Measurements from ENCODE around the gene ABTB1. TPM values are rescaled to one million over a fixed set of nuclear protein-coding genes. Genes with fewer than 3 reads are reported as not detected.

Gene ABTB1
- total and polyA plus RNA-seq, 2 of the 13 experiments (the other 11 are each of a cell fraction or from before 2014, with no cell fraction given), result 0.42 to 14.5 TPM

DNA sequence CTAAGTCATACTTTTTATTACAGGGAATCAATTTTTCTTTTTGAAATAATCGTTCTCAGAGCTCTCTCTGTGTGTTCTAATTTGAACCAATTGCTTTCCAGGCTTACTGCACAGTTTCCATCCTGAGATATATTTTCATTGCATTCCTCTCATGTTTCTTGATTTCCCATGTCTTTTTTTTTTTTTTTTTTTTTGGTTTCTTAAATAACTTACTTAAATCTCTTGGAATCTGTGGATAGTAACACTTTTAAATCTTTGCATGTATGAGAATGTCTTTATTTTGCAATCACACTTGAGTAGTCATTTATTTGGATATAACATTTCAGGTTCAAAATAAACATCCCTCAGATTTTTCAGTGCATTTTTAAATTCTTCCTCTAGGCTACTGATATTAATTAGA is 14.5 kb upstream of the ABTB1 start:
- ATAC-seq (no peak), FAIRE-seq (no peak), DNase-seq (ENCODE audit: low spot score) (no peak)
- no peak overlapping the region for H2AFZ ChIP-seq (ENCODE audit: low read length)
- POLR2A ChIA-PET, result no interaction called here
- CTCF ChIA-PET (ENCODE audit: low intra/inter-chr PET ratio, low total read pairs), result no interaction called here
- H3K4me1 ChIP-seq (ENCODE audit: insufficient read depth, low read length), result peaks cover 10% of the 10 kb centered on the region; the same call in 1 of the 2 replicates
- no peaks in the 10 kb centered on the region for H3K27me3 ChIP-seq (ENCODE audit: control insufficient read depth in 1 of 2, insufficient read depth in 2 of 2, low read length in 2 of 2)
- in situ Hi-C loops (cut with HindIII; ENCODE audit: extremely low pct_ligation_motif_present, low pct_unique_long_range_greater_than_20kb), result no loop called here
- H3K79me2 ChIP-seq (ENCODE audit: insufficient read depth, low read length), result no peaks in the 10 kb centered on the region
- peaks cover 4 to 7% of the 10 kb centered on the region in 2 experiments; a peak in 3 of 5 replicates for H3K36me3 ChIP-seq (replicated peaks in 1 of 2; ENCODE audit: control insufficient read depth in 1 of 2, insufficient read depth in 2 of 2, low read length in 2 of 2)
- 41% methylated on average over 1 of the region's 1 CpG for WGBS (ENCODE audit: low lambda C conversion rate)
- no peak overlapping the region for H3K4me2 ChIP-seq (ENCODE audit: low read depth, low read length)
- no peak overlapping the region for H3K9ac ChIP-seq (ENCODE audit: insufficient read depth, low read depth, low read length)
- no peak for TF ChIP-seq PPARG (CRISPR knock-in tag; conservative IDR thresholded peaks at IDR 0.05)
- TF ChIP-seq SP2 (CRISPR knock-in tag; IDR thresholded peaks at IDR 0.05), result no peak
- TF ChIP-seq ZSCAN25 (CRISPR knock-in tag; IDR thresholded peaks at IDR 0.05), result no peak
- TF ChIP-seq ZFP36L1 (CRISPR knock-in tag; IDR thresholded peaks at IDR 0.05), result no peak
- TF ChIP-seq, protein P1, sequence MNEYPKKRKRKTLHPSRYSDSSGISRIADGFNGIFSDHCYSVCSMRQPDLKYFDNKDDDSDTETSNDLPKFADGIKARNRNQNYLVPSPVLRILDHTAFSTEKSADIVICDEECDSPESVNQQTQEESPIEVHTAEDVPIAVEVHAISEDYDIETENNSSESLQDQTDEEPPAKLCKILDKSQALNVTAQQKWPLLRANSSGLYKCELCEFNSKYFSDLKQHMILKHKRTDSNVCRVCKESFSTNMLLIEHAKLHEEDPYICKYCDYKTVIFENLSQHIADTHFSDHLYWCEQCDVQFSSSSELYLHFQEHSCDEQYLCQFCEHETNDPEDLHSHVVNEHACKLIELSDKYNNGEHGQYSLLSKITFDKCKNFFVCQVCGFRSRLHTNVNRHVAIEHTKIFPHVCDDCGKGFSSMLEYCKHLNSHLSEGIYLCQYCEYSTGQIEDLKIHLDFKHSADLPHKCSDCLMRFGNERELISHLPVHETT (CRISPR knock-in tag; conservative IDR thresholded peaks at IDR 0.05), result no peak
- no peak for TF ChIP-seq NR2F2 (IDR thresholded peaks at IDR 0.05; ENCODE audit: borderline replicate concordance, low read depth)
- TF ChIP-seq NFE2L2 (IDR thresholded peaks at IDR 0.05; ENCODE audit: low read length), result no peak
- no peak for TF ChIP-seq GATAD1 (CRISPR knock-in tag; IDR thresholded peaks at IDR 0.05)
- no peak for TF ChIP-seq ZFAT (CRISPR knock-in tag; conservative IDR thresholded peaks at IDR 0.05)
- TF ChIP-seq TMF1 (CRISPR knock-in tag; IDR thresholded peaks at IDR 0.05; ENCODE audit: low read depth), result no peak
- TF ChIP-seq, protein P2, sequence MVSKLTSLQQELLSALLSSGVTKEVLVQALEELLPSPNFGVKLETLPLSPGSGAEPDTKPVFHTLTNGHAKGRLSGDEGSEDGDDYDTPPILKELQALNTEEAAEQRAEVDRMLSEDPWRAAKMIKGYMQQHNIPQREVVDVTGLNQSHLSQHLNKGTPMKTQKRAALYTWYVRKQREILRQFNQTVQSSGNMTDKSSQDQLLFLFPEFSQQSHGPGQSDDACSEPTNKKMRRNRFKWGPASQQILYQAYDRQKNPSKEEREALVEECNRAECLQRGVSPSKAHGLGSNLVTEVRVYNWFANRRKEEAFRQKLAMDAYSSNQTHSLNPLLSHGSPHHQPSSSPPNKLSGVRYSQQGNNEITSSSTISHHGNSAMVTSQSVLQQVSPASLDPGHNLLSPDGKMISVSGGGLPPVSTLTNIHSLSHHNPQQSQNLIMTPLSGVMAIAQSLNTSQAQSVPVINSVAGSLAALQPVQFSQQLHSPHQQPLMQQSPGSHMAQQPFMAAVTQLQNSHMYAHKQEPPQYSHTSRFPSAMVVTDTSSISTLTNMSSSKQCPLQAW (CRISPR knock-in tag; IDR thresholded peaks at IDR 0.05), result no peak
- no peak for TF ChIP-seq ZNF335 (CRISPR knock-in tag; IDR thresholded peaks at IDR 0.05)
- TF ChIP-seq SP140L (CRISPR knock-in tag; IDR thresholded peaks at IDR 0.05; ENCODE audit: borderline replicate concordance), result no peak
- no peak for TF ChIP-seq MTF2 (CRISPR knock-in tag; IDR thresholded peaks at IDR 0.05; ENCODE audit: borderline replicate concordance)
- H3K27ac ChIP-seq (ENCODE audit: extremely low read length, insufficient read depth, low read length), result no peak overlapping the region
- no TSS peak for BruUV-seq (replicated peaks)
- no peaks in the 10 kb centered on the region for H3K9me3 ChIP-seq (ENCODE audit: low read length)
- H4K20me1 ChIP-seq (ENCODE audit: insufficient read depth, low read length), result no peaks in the 10 kb centered on the region
- intact Hi-C loops (cut with micrococcal nuclease; ENCODE audit: unreplicated experiment), result no loop called here
- no peak overlapping the region for H3K4me3 ChIP-seq (replicated peaks in 1 of 3; ENCODE audit: insufficient read depth in 1 of 3, low read depth in 2 of 3, low read length in 3 of 3)

Measured in HepG2 (cell line).